Measurements from ENCODE around the gene DNAH6.

GRCh38 chr2:84548303-84548702 is 32.0 kb downstream of the DNAH6 start:
- TF ChIP-seq USF2 (IDR thresholded peaks at IDR 0.05; ENCODE audit: low read length): no peak
- TF ChIP-seq YY1 (IDR thresholded peaks at IDR 0.05; ENCODE audit: low read depth, low read length): no peak
- TF ChIP-seq SP1 (IDR thresholded peaks at IDR 0.05; ENCODE audit: low read depth, low read length): no peak
- no peak for TF ChIP-seq CTCF (IDR thresholded peaks at IDR 0.05; ENCODE audit: control extremely low read depth in 1 of 3, insufficient read depth in 1 of 3, low read depth in 1 of 3, low read length in 3 of 3)
- TF ChIP-seq EP300 (IDR thresholded peaks at IDR 0.05; ENCODE audit: borderline replicate concordance in 1 of 2, low read depth in 2 of 2, low read length in 2 of 2): no peak
